ENCODE data around the gene RPS6KB1.
"Not testable (repeated sequence)": the region's sequence is repeated elsewhere in the genome, so short reads cannot be mapped to it uniquely, and the experiment has no call there.

GRCh38 chr17:59940697-59941096 lies 47.8 kb downstream of the RPS6KB1 start:
- TF ChIP-seq CTCF (IDR thresholded peaks at IDR 0.05; ENCODE audit: insufficient read depth, low read length, poor library complexity, severe bottlenecking); EZH2phosphoT487 (conservative IDR thresholded peaks at IDR 0.05; ENCODE audit: low read length): not testable (repeated sequence)
